Breast epithelium (tissue), 4 donors: ENCODE measurements around the gene HMSD. TPM values are rescaled to one million over a fixed set of nuclear protein-coding genes. Genes with fewer than 3 reads are reported as not detected.

Source experiments
- DNase-seq, 2 donors: peaks; one replicate each; pipeline ENCODE4 v3.0.0-alpha.2; 2019; ENCODE audit warnings: low spot score in 2 of 2
- H3K27ac ChIP-seq, 2 donors: fragments of 200-600 bp; sonication (generic) in 1 of 2; one replicate each; pipeline ENCODE4 v1.5.1; 2016 to 2019; ENCODE audit warnings: mild to moderate bottlenecking in 1 of 2
- H3K27me3 ChIP-seq, 2 donors: fragments of 200-600 bp; sonication (generic) in 1 of 2; one replicate each; pipeline versions ENCODE4 v1.5.1 to v1.6.0; 2017 to 2019; ENCODE audit warnings: control low read depth in 1 of 2, mild to moderate bottlenecking in 1 of 2
- H3K36me3 ChIP-seq: fragments of 200-600 bp; one replicate; pipeline ENCODE4 v1.5.1; 2019
- H3K4me1 ChIP-seq, 2 donors: fragments of 200-600 bp; sonication (generic); one replicate each; pipeline ENCODE4 v1.5.1; 2016 to 2019; ENCODE audit warnings: control low read depth in 1 of 2
- H3K4me3 ChIP-seq, 3 donors: fragments of 200-600 bp; sonication (generic); 1 replicate in 2 of 3; 2 replicates in 1 of 3; pipeline ENCODE4 v1.5.1; 2016 to 2019; ENCODE audit warnings: mild to moderate bottlenecking in 3 of 3, moderate library complexity in 2 of 3
- H3K9me3 ChIP-seq, 2 donors: fragments of 200-600 bp; sonication (generic) in 1 of 2; one replicate each; pipeline ENCODE4 v1.5.1; 2016 to 2019; ENCODE audit warnings: control low read depth in 1 of 2
- POLR2A ChIP-seq: fragments of 450-650 bp; IDR thresholded peaks from one replicate; pipeline ENCODE4 v1.6.1; 2016; ENCODE audit warnings: antibody characterized with exemption, mild to moderate bottlenecking, moderate library complexity
- POLR2AphosphoS5 ChIP-seq, 3 donors: sonication (generic); formaldehyde crosslinking; IDR thresholded peaks; one replicate each; pipeline ENCODE4 v1.6.1; 2017; ENCODE audit warnings: antibody characterized with exemption in 3 of 3
- intact Hi-C: fragments of 100-400 bp; cut with DNase I; formaldehyde crosslinking; loops from one replicate; pipeline ENCODE4 v1.15.1; 2023; ENCODE audit warnings: low total_unique reads
- total RNA-seq, 3 donors: library from RNA; depleted of rRNA; stranded (reverse); fragments of >200 nt; gene quantifications; one replicate each; pipeline ENCODE4 v1.1.0, GENCODE V29; 2016
- TF ChIP-seq, protein P1 (sequence below), 3 donors: fragments of 450-650 bp; IDR thresholded peaks; one replicate each; pipeline ENCODE4 v1.5.1; 2016 to 2017; ENCODE audit warnings: antibody characterized with exemption in 3 of 3, mild to moderate bottlenecking in 3 of 3, moderate library complexity in 3 of 3

The HMSD gene
- total RNA-seq, 3 donors from 2014 or later, result 0.29 TPM; not detected in 2

DNA sequence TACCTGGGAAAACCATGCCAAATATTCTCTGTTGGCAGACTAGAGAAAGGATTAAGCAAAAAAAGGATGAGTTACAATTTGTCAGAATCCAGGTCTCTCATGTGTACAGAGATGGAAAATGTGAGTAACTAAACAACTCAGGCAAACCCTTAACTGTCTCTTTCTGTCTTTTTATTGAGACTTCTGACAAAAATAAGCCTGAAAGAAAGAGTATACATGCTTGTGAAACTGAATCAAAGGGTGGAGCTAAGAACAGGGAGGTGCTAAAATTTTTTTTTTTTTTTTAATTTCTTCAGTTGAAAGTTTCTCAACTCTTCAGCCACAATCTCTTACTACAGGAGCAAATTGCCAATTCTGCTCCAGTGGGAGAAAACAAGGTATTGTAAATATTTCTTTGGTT lies 41.4 kb upstream of the HMSD start, which contains the start of gene SERPINB10:
SERPINB10 (plus strand) TSS at position 295 of the 400 bp plus-strand sequence. CDS start 7,553 bp downstream, outside the sequence.
- TF ChIP-seq POLR2A (no peak), POLR2AphosphoS5 (IDR thresholded peaks at IDR 0.05) (no peak)
- TF ChIP-seq, protein P1, sequence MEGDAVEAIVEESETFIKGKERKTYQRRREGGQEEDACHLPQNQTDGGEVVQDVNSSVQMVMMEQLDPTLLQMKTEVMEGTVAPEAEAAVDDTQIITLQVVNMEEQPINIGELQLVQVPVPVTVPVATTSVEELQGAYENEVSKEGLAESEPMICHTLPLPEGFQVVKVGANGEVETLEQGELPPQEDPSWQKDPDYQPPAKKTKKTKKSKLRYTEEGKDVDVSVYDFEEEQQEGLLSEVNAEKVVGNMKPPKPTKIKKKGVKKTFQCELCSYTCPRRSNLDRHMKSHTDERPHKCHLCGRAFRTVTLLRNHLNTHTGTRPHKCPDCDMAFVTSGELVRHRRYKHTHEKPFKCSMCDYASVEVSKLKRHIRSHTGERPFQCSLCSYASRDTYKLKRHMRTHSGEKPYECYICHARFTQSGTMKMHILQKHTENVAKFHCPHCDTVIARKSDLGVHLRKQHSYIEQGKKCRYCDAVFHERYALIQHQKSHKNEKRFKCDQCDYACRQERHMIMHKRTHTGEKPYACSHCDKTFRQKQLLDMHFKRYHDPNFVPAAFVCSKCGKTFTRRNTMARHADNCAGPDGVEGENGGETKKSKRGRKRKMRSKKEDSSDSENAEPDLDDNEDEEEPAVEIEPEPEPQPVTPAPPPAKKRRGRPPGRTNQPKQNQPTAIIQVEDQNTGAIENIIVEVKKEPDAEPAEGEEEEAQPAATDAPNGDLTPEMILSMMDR (IDR thresholded peaks at IDR 0.05), result no peak
- DNase-seq, result no peak
- no peaks in the 10 kb centered on the region for H3K36me3 ChIP-seq
- H3K4me3 ChIP-seq, result no peak within 1 kb of the TSS
- H3K27me3 ChIP-seq, result no peaks in the 10 kb centered on the region
- no peaks in the 10 kb centered on the region for H3K4me1 ChIP-seq
- intact Hi-C loops, result no loop called here
- H3K9me3 ChIP-seq, result no peaks in the 10 kb centered on the region
- no peak within 1 kb of the TSS for H3K27ac ChIP-seq

DNA sequence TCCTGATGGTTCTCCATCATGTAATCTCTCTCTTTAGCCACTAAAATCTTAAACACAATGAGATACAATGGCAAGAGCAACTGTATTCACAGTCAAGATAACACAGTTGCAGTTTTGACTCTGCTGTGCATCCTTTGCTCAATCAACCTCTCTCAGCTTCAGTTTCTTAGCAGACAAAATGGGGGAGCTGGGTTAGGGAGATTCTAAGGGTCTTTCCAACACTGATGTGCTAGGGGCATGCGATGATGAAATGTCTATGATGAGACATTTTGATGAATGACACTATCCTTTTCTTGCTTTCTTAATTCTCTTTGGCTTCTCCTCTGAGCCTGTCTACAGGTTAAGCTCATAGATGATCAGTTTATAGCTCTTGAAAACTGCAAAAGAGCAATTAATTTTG lies 40.2 kb upstream of the HMSD start:
- TF ChIP-seq POLR2A (no peak), POLR2AphosphoS5 (IDR thresholded peaks at IDR 0.05) (no peak)
- TF ChIP-seq, protein P1 (IDR thresholded peaks at IDR 0.05), result no peak
- Histone ChIP-seq H3K27me3 (no peaks in the 10 kb centered on the region), H3K9me3 (no peaks in the 10 kb centered on the region), H3K27ac (no peak overlapping the region), H3K4me1 (no peaks in the 10 kb centered on the region), H3K4me3 (no peak overlapping the region), H3K36me3 (no peaks in the 10 kb centered on the region)
- intact Hi-C loops, result no loop called here
- DNase-seq, result no peak

DNA sequence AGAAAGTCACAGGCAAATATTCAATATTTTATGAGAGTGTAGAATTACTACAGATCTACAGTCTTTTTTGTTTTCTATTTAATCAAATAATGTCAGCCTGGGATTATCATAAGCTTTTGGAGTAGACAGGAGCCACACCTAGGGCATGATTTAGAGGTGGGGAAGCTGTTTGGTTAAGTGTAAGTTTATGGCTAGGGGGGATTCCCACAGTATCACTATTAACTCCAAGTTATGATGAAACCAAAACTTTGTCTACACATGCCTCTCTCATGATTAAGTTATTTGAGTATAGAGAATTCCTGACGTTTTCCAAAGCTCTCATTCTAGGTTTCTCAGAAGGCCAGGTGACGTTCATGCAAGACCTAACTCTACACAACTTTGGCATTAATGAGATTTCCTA lies 39.2 kb upstream of the HMSD start:
- intact Hi-C loops, result no loop called here
- Histone ChIP-seq H3K27me3 (no peaks in the 10 kb centered on the region), H3K9me3 (no peaks in the 10 kb centered on the region), H3K4me3 (no peak overlapping the region), H3K4me1 (no peaks in the 10 kb centered on the region), H3K36me3 (no peaks in the 10 kb centered on the region), H3K27ac (no peak overlapping the region)
- TF ChIP-seq POLR2A, result no peak
- TF ChIP-seq, protein P1 (IDR thresholded peaks at IDR 0.05), result no peak
- no peak for TF ChIP-seq POLR2AphosphoS5 (IDR thresholded peaks at IDR 0.05)
- no peak for DNase-seq

DNA sequence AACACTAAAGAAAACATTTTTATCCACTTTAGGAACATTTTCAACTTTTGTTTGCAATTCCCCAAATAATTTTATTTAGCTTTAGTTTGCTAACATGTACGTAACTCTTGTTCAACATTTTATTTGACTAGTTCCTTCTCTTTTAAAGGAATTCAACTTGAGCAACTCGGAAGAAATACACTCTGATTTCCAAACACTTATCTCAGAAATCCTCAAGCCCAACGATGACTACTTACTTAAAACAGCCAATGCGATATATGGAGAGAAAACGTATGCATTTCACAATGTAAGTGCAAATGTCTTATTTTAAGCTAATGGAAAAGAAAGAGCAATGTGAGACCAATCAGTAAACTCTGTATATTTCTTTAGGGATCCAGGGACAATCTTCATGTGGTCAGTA lies 31.3 kb upstream of the HMSD start:
- no peak overlapping the region for H3K27ac ChIP-seq
- H3K4me3 ChIP-seq, result no peak overlapping the region
- TF ChIP-seq, protein P1 (IDR thresholded peaks at IDR 0.05), result no peak
- TF ChIP-seq POLR2A (no peak), POLR2AphosphoS5 (IDR thresholded peaks at IDR 0.05) (no peak)
- H3K4me1 ChIP-seq, result no peaks in the 10 kb centered on the region
- no peaks in the 10 kb centered on the region for H3K27me3 ChIP-seq
- DNase-seq, result no peak
- no peaks in the 10 kb centered on the region for H3K36me3 ChIP-seq
- no peaks in the 10 kb centered on the region for H3K9me3 ChIP-seq
- intact Hi-C loops, result no loop called here

DNA sequence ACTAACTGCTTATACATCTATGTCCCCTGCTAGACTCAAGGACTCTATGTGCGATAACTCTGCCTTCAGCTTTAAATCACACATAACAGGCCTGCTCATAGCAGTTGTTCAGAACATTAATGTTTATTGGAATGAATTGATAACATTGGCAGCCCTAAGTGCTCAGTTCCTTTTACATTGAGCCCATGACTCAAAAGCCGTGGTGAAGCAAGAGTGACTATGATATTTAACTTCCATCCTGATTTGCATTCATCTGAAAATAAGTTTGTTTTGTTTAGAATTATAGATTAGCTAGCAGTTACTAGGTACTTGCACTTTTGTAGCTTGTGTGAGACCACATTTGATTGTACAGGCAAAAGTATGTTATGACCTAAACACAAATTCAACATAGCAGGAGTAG lies 27.1 kb upstream of the HMSD start:
- intact Hi-C loops, result no loop called here
- H3K9me3 ChIP-seq, result no peaks in the 10 kb centered on the region

More for the DNA sequence above, 27.1 kb upstream of the HMSD start:
- Histone ChIP-seq H3K36me3 (no peaks in the 10 kb centered on the region), H3K27ac (no peak overlapping the region), H3K4me1 (no peaks in the 10 kb centered on the region), H3K4me3 (no peak overlapping the region), H3K27me3 (no peaks in the 10 kb centered on the region)
- TF ChIP-seq, protein P1 (IDR thresholded peaks at IDR 0.05), result no peak
- TF ChIP-seq POLR2AphosphoS5 (IDR thresholded peaks at IDR 0.05), result no peak
- no peak for TF ChIP-seq POLR2A
- DNase-seq, result no peak
